Hippocampal formation (tissue), 2 donors: ENCODE results near the gene SLC38A4.
"Not testable (repeated sequence)": the region's sequence is repeated elsewhere in the genome, so short reads cannot be mapped to it uniquely, and the experiment has no call there.

Source experiments
- DNase-seq, 2 donors: peaks; one replicate each; lab custom pipeline; 2025; lab: John Stamatoyannopoulos, UW

The SLC38A4 gene

GRCh38 chr12:46775796-46776195, 50.0 kb downstream of the SLC38A4 start:
- DNase-seq = no peak

GRCh38 chr12:46774322-46774633, 51.5 kb downstream of the SLC38A4 start:
- no peak for DNase-seq

- no peak for DNase-seq
These were observed 52.0 kb downstream of the SLC38A4 start for GRCh38 chr12:46773586-46774321.

GRCh38 chr12:46771268-46771827, 54.4 kb downstream of the SLC38A4 start:
- no peak for DNase-seq

- no peak for DNase-seq
These were observed 55.2 kb downstream of the SLC38A4 start for GRCh38 chr12:46770501-46771183.

- no peak for DNase-seq
These were observed 61.8 kb downstream of the SLC38A4 start for GRCh38 chr12:46764005-46764404.

- no peak for DNase-seq
These were observed 62.6 kb downstream of the SLC38A4 start for GRCh38 chr12:46763230-46763629.

GRCh38 chr12:46754550-46754949, 71.2 kb downstream of the SLC38A4 start:
- DNase-seq = no peak

- DNase-seq = no peak
These were observed 73.4 kb downstream of the SLC38A4 start for GRCh38 chr12:46752396-46752795.

- DNase-seq = no peak
These were observed 74.6 kb downstream of the SLC38A4 start for GRCh38 chr12:46751173-46751572.

- DNase-seq = no peak
These were observed 76.5 kb downstream of the SLC38A4 start for GRCh38 chr12:46749322-46749721.

GRCh38 chr12:46744283-46744682, 81.5 kb downstream of the SLC38A4 start:
- no peak for DNase-seq

- no peak for DNase-seq
These were observed 82.3 kb downstream of the SLC38A4 start for GRCh38 chr12:46743456-46743855.

GRCh38 chr12:46742271-46742670, 83.5 kb downstream of the SLC38A4 start:
- DNase-seq = not testable (repeated sequence)

- DNase-seq = no peak
These were observed 100.5 kb downstream of the SLC38A4 start for GRCh38 chr12:46725332-46725731.

GRCh38 chr12:46723629-46724419, 102.0 kb downstream of the SLC38A4 start:
- DNase-seq = no peak

GRCh38 chr12:46722394-46723185, 103.2 kb downstream of the SLC38A4 start:
- DNase-seq = no peak

- no peak for DNase-seq
These were observed 107.3 kb downstream of the SLC38A4 start for GRCh38 chr12:46718495-46718894.

- DNase-seq = no peak
These were observed 107.9 kb downstream of the SLC38A4 start for GRCh38 chr12:46717868-46718267.

- no peak for DNase-seq
These were observed 108.6 kb downstream of the SLC38A4 start for GRCh38 chr12:46717159-46717558.
